HT1080 (cell line): Measurements from ENCODE around the gene TMEM119. TPM values are rescaled to one million over a fixed set of nuclear protein-coding genes. Genes with fewer than 3 reads are reported as not detected.
"Not testable (repeated sequence)": the region's sequence is repeated elsewhere in the genome, so short reads cannot be mapped to it uniquely, and the experiment has no call there.

Experiments used
- DNase-seq: peaks from one replicate; pipeline ENCODE4 v3.0.0-alpha.2; 2015; ENCODE audit warnings: low read depth
- total RNA-seq: library from RNA; depleted of rRNA; stranded (reverse); fragments of >200 nt; shearing (Covaris generic); gene quantifications from 2 replicates; pipeline ENCODE4 v1.2.3, GENCODE V29; 2014

The TMEM119 gene
- total RNA-seq, 1 experiment from 2014 or later = 0.23 TPM

- no peak for DNase-seq
Measured at GRCh38 chr12:108635201-108635996, 37.5 kb upstream of the TMEM119 start.

DNA sequence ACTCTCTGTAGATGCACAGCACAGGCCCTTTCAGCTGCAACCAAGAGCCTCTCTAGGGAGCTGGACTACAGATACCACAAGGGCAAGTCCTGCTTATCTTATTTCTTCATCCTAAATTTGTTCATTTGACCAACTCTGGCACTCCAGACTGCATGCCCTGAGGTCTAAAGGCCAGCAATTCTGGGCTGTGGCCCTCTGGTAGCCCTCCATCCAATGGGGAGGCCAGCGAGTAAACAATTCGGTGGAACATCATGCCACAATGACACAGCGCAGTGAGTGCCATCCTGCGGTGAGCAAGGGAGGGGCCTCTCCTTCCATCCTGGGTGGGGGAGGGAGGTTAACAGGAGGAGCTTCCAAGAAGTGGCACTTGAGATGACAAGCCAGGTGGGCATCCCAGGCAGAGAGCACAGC, 36.5 kb upstream of the TMEM119 start:
- no peak for DNase-seq

DNA sequence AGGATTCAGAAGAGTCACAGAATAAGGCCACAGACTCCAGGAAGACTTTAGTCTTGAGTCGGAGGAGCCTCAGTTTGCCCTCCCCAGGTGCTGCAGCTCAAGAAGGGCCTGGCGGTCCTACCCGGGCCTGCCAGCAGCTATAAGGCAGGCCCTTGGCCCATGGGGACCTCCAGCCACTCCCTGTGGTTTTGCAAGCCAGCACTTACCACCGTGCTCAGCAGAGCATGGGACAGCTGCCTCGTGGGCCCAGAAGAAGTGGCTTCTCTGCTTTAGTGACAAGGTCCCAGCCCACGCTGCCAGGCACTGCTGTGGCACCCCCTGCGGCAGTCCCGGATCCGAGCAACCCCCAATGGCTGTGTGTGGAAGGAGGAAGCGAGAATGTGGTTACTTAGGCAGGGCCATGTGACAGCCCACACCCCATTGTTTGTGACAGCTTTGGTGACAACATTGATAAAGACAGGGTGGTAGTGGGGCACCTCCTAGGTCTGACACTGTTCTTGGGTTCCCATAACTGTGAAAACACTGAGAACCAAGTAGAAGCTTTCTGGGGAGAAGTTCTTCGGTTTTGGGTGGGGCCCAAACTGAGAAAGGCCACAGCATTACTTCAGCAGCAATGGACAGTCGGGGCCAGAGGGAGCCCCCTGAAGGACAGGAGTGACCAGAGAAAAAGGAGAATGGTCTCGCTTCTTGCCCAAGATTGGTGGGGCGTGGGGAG, 35.8 kb upstream of the TMEM119 start, which contains the start of gene SELPLG:
Gene SELPLG, minus strand, starts transcription at position 361 of the 715 bp plus-strand sequence. CDS start 9,587 bp downstream, outside the sequence.
- no peak for DNase-seq

DNA sequence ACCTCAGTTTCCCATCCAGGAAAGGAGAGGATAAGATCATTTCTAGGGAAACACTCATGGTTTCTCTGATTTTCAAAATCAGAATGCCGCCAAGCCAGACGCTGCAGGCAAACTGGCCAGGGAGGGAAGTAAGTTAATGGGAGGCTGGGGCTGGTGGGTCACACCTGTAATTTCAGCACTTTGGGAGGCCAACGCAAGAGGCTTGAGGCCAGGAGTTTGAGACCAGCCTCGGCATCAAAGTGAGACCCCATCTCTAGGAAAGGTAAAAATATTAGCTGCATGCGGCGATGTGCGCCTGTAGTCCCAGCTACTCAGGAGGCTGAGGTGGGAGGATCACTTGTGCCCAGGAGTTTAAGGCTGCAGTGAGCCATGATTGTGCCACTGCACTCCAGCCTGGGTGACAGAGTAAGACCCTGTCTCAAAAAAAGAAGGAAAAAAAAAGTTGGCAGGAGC, 35.2 kb upstream of the TMEM119 start:
- no peak for DNase-seq

- DNase-seq = not testable (repeated sequence)
Measured at GRCh38 chr12:108631261-108631660, 33.4 kb upstream of the TMEM119 start.

DNA sequence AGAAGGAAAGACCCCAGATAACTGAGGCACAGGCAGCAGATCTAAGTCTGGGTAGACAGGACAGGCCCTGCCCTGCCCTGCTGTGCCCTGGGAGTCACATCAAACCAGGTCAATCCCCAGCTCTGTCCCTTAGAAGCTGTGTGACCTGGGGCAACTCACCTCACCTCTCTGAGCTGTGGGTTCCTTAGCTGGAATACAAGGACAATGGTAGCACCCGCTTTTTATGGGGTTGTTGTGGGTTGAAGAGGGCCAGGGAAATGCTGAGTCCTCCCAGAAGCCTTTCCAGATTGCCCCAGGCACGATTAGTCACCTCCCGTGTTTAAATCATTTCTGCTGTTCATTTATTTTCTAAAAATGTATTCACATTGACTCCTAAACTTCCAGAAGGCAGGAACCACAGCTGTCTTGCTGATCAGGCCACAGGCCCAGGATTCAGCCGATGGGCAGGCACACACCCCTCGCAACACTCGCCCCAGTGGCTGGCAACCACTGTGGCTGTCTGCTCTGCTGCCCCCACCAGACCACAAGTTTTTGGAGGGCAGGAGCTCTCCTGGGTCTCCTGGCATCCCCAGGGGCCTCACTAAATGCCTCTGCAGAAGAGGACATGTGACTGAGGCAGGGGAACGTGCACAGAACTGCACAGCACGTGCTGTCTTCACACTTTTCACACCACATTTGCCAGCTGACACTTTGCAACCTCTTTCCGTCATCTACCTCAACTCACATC, 32.8 kb upstream of the TMEM119 start:
- peak; percentile 68 for DNase-seq

GRCh38 chr12:108629824-108630476, 32.1 kb upstream of the TMEM119 start:
- DNase-seq = peak; percentile 66

DNA sequence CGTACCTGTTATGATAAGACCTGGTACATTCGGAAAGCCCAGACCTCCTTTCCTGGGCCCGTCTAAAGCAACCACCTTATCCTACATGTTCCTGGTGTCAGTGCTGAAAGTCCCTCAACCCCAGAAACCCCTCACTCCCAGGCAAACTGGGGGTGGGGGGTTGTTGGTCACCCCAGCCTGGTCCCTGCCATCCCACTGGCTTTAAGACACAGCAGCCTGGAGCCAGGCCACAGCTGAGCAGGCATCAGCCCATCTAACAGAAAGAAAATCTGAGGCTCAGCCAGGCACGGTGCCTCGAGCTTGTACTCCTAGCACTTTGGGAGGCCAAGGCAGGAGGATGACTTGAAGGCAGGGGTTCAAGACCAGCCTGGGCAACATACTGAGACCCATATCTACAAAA, 31.3 kb upstream of the TMEM119 start:
- DNase-seq = no peak

GRCh38 chr12:108627134-108627920, 29.4 kb upstream of the TMEM119 start:
- no peak for DNase-seq

- no peak for DNase-seq
Measured at GRCh38 chr12:108625228-108625627, 27.3 kb upstream of the TMEM119 start.

- no peak for DNase-seq
Measured at GRCh38 chr12:108623577-108623976, 25.7 kb upstream of the TMEM119 start.

GRCh38 chr12:108622921-108623514, 25.1 kb upstream of the TMEM119 start:
- DNase-seq = no peak

DNA sequence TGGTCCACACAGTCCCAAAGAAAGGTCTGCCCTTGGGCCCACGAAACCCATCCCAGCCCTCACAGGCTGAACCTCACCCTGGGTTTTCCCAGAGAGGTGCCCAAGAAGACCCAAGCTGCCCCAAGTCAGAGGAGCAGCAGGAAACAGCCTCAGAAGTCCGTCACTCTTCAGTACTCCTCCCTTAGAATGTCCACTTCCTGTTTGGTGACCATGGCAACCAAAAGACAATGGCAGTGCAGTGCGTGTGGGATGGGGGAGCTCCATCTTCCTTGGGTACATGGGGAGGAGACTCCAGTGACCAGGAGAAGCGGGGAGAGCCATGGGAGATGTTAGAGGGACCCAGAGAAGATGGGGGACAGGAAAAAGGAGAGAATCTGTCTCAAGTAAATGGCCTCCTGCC, 24.5 kb upstream of the TMEM119 start:
- peak; percentile 71 for DNase-seq

GRCh38 chr12:108621161-108621560, 23.3 kb upstream of the TMEM119 start:
- DNase-seq = no peak

DNA sequence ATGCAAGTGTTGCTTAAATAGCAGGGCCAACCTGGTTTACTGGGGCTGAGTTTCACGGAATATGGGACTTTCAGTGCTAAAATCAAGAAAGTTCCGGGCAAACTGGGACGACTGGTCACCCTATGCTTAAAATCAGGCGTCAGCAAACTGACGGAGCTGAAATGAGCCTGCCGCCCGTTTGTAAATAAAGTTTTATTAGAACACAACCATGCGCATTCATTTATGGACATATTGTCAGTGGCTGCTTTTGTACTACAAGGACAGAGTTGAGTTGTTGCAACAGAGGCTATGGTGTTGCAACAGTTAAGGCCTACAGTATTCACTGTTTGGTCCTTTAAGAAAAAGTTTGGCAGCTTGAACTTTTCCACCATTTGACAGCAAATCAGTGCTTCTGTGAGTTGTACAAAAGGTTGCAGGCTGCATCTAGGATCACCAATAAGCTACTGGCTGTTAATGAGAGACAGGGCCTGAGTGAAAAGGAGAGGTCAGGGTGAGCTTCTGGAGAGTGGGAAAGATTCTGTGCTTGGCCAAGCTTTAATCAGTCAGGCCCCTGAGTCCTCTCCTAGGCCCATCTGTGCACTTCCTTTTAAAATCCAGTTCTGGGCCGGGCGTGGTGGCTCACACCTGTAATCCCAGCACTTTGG, 22.5 kb upstream of the TMEM119 start:
- DNase-seq = no peak

GRCh38 chr12:108619369-108620160, 21.7 kb upstream of the TMEM119 start:
- DNase-seq = no peak

DNA sequence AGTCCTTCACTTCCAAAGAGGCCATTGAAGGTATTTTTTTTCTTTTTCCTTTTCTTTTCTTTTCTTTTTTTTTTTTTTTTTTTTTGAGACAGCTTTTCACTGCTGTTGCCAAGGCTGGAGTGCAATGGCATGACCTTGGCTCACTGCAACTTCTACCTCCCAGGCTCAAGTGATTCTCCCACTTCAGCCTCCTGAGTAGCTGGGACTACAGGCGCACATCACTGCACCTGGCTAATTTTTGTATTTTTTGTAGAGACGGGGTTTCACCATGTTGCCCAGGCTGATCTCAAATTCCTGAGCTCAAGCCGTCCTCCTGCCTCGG, 21.0 kb upstream of the TMEM119 start:
- not testable (repeated sequence) for DNase-seq

DNA sequence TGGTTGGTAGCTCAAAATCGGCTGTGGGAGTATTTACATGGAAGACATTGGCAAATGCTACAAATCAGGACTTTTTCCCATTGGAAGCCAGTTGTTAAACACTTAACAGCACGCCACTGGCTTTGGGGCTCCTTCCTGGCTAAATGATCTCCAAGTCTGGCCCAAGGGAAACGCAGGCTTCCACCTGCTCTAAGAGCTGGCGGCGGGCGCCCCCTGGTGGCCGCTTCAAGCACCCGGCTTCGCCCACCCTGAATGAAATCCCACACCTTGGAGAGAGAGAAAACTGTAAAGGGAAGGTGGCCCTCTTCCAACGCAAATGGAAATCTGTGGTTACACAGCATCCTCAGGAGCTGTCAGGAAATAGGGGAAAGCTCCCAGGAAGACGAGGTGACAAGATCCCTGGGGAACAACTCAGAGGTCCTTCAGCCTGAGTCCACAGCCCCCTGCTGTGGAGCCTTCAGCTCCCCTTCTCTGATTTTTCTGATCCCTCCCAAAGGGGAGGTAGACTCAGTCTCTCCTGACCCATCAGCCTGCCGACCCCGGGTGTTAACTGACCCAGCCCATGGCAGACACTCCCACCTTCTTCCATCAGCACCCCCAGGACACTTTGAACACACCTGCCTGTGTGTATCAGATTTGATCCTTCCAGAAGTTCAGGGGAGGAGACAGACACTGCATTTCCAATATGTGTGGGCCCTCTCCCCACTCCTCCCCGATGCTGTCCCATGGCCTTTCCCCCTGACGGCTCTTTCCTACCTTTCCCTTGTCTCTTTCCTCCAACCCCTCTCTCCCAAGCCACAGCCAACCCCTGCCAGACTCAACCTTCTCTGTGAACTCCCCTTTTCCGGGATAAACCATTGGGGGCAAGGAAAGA, 20.4 kb upstream of the TMEM119 start:
- peak; percentile 87 for DNase-seq
